CD4-positive, alpha-beta T cell treated with Interleukin-17A for 4 hours (primary cell): ENCODE measurements around the gene POLR3GL.
"Not testable (repeated sequence)": the region's sequence is repeated elsewhere in the genome, so short reads cannot be mapped to it uniquely, and the experiment has no call there.

Source experiments
- DNase-seq: peaks from one replicate; pipeline ENCODE4 v3.0.0-alpha.2; 2020; ENCODE audit warnings: mixed read lengths

The POLR3GL gene

GRCh38 chr1:146021622-146022402, 57.3 kb downstream of the POLR3GL start, which contains the start of gene HJV:
TSS of gene HJV (minus strand) at chr1:146021735. CDS start at chr1:146020231, 1,504 bp downstream.
- no peak for DNase-seq

GRCh38 chr1:146022403-146023127, 58.1 kb downstream of the POLR3GL start:
- DNase-seq: no peak

DNA sequence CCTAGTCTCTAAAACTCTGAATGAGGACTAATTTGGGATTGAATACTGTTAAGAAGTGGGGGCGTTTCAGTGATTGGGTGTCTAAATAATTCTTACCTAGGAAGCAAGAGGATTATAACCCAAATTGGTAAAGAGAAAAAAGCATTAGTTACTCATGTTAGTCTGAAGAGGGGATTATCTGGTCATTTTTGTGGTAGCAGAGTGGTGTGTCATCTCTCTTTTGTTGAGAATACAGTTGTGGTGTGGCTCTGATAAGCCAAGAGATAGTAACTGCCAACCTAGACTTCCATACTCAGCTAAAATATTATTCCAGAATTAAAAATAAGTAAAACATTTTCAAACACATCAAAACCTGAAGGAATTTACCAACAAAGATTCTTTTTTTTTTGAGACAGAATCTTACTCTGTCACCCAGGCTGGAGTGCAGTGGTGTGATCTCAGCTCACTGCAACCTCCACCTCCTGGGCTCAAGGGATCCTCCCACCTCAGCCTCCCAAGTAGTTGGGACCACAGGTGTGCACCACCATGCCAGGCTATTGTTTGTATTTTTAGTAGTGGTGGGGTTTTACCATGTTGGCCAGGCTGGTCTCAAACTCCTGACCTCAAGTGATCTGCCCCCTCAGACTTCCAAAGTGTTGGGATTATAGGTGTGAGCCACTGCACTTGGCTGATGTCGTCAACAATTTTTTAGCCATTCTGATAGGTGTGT, 61.5 kb downstream of the POLR3GL start:
- not testable (repeated sequence) for DNase-seq

GRCh38 chr1:146026650-146027049, 62.2 kb downstream of the POLR3GL start:
- not testable (repeated sequence) for DNase-seq
